ENCODE data around the gene CRAMP1. TPM values are rescaled to one million over a fixed set of nuclear protein-coding genes. Genes with fewer than 3 reads are reported as not detected.

Gene CRAMP1, protein sequence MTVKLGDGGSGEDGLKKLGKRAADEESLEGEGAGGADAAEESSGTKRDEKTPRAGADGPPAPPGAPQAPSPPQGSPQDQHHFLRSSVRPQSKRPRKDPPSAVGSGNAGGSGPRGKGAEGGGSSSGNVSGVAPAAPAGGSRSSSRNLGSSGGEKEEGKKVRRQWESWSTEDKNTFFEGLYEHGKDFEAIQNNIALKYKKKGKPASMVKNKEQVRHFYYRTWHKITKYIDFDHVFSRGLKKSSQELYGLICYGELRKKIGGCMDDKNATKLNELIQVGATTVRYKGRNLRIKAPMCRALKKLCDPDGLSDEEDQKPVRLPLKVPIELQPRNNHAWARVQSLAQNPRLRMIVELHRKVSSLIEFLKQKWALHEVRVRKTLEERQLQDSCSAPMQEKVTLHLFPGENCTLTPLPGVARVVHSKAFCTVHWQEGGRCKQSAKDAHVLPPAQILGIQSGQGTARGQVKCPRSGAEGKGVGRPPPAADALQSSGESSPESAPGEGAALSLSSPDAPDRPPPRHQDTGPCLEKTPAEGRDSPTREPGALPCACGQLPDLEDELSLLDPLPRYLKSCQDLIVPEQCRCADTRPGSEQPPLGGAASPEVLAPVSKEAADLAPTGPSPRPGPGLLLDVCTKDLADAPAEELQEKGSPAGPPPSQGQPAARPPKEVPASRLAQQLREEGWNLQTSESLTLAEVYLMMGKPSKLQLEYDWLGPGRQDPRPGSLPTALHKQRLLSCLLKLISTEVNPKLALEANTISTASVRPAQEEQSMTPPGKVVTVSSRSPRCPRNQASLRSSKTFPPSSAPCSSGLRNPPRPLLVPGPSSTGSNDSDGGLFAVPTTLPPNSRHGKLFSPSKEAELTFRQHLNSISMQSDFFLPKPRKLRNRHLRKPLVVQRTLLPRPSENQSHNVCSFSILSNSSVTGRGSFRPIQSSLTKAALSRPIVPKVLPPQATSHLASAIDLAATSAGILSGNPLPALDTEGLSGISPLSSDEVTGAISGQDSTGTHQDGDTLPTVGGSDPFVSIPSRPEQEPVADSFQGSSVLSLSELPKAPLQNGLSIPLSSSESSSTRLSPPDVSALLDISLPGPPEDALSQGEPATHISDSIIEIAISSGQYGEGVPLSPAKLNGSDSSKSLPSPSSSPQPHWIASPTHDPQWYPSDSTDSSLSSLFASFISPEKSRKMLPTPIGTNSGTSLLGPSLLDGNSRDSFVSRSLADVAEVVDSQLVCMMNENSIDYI (N-terminal part only)
- 52.4 TPM for total RNA-seq (ENCODE audit: unreplicated experiment)
- long read RNA-seq: 0 reads

DNA sequence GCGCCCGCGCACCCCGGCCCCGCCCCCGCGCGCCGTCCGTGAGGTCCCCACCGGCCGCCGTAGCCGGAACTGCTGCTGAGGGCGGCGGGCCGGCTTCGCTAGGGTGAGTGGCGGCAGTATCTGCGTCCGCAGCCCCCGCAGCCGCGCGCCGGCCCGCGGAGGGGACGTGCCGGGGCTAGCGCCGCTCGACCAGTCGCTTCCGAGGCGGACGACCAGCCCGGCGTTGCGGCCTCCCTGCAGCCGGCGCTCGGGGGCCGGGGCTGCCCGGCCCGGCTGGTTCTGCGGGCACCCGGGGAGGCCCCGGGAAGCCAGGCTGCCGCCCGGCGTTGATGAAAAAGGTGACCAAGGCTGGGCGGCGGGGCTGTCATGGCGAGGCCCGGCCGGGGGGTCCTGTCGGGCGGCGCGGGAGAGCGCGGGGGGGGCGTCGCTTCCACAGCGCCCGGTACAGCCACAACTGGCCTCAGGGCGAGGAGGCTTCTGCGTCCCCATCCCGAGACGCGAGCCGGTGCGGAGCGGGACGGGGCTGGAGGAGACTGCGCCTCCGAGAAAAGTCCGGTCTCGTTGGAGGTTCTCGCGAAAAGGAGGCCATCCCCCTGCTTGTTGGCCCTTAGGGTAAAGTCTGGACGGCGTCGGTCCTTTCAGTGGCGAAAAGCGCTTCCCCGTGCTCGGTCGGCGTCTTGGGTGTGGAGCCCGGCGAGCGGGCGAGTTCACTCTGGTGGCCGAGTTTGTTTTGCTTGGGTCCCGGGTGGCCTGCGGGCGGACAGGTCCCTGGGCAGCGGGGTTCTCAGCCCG is at the start of gene CRAMP1:
TSS of gene CRAMP1 (plus strand) at position 41 of the 792 bp plus-strand sequence. CDS start 2,280 bp downstream, outside the sequence.
- Mint-ChIP-seq H3K27ac (ENCODE audit: unreplicated experiment) (peak within 1 kb of the TSS; percentile 62), H3K4me3 (ENCODE audit: unreplicated experiment) (peak within 1 kb of the TSS; percentile 91), H3K36me3 (ENCODE audit: unreplicated experiment) (no peaks in the 10 kb centered on the region), H3K27me3 (ENCODE audit: unreplicated experiment) (peaks cover 18% of the 10 kb centered on the region), H3K9me3 (ENCODE audit: unreplicated experiment) (peaks cover 12% of the 10 kb centered on the region), H3K4me1 (ENCODE audit: low read depth, unreplicated experiment) (peaks cover 35% of the 10 kb centered on the region)
- DNase-seq: peak; percentile 33
- no peak for TF ChIP-seq CTCF (IDR thresholded peaks at IDR 0.05; ENCODE audit: partially characterized antibody, unreplicated experiment)

- DNase-seq: no peak
- Mint-ChIP-seq H3K4me1 (ENCODE audit: low read depth, unreplicated experiment) (peaks cover 17% of the 10 kb centered on the region), H3K4me3 (ENCODE audit: unreplicated experiment) (no peak overlapping the region), H3K27me3 (ENCODE audit: unreplicated experiment) (peaks cover 10% of the 10 kb centered on the region), H3K27ac (ENCODE audit: unreplicated experiment) (no peak overlapping the region), H3K36me3 (ENCODE audit: unreplicated experiment) (no peaks in the 10 kb centered on the region), H3K9me3 (ENCODE audit: unreplicated experiment) (peaks cover 7% of the 10 kb centered on the region)
- TF ChIP-seq CTCF (IDR thresholded peaks at IDR 0.05; ENCODE audit: partially characterized antibody, unreplicated experiment): no peak
These were observed 48.4 kb upstream of the CRAMP1 start for GRCh38 chr16:1563786-1564185.

DNA sequence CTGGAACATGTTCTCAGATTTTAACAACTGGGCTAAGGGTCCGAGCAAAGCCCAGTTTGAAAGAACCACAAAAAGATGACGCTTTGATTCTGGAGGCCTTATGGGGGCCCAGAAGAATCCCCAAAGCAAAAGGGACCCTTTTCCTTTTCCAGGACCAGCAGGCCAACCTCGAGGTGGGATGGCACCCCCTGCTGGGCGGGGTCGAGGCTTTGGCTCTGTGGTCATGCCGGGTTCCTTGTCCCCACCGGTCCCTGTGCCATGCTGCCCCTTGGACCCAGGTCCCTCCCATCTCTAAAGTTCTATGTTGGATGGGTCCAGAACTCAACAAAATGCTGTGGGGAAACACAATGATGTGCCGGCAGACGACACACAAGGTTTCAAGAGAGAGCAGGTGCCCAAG is 47.8 kb upstream of the CRAMP1 start:
- Mint-ChIP-seq H3K36me3 (ENCODE audit: unreplicated experiment) (no peaks in the 10 kb centered on the region), H3K4me3 (ENCODE audit: unreplicated experiment) (no peak overlapping the region), H3K27ac (ENCODE audit: unreplicated experiment) (no peak overlapping the region), H3K27me3 (ENCODE audit: unreplicated experiment) (peaks cover 10% of the 10 kb centered on the region), H3K4me1 (ENCODE audit: low read depth, unreplicated experiment) (peaks cover 17% of the 10 kb centered on the region), H3K9me3 (ENCODE audit: unreplicated experiment) (peaks cover 7% of the 10 kb centered on the region)
- no peak for TF ChIP-seq CTCF (IDR thresholded peaks at IDR 0.05; ENCODE audit: partially characterized antibody, unreplicated experiment)
- DNase-seq: peak; percentile 57

- DNase-seq: no peak
- peaks cover 7% of the 10 kb centered on the region for H3K9me3 Mint-ChIP-seq (ENCODE audit: unreplicated experiment)
- H3K27ac Mint-ChIP-seq (ENCODE audit: unreplicated experiment): no peak overlapping the region
- TF ChIP-seq CTCF (IDR thresholded peaks at IDR 0.05; ENCODE audit: partially characterized antibody, unreplicated experiment): no peak
- H3K4me3 Mint-ChIP-seq (ENCODE audit: unreplicated experiment): no peak overlapping the region
- H3K4me1 Mint-ChIP-seq (ENCODE audit: low read depth, unreplicated experiment): peaks cover 12% of the 10 kb centered on the region
- H3K36me3 Mint-ChIP-seq (ENCODE audit: unreplicated experiment): no peaks in the 10 kb centered on the region
- peaks cover 10% of the 10 kb centered on the region for H3K27me3 Mint-ChIP-seq (ENCODE audit: unreplicated experiment)
These were observed 46.9 kb upstream of the CRAMP1 start for GRCh38 chr16:1565083-1565805.
